Stomach (tissue), 4 donors: ENCODE results near the gene CTIF.

Source experiments
- EP300 ChIP-seq: sonication (generic); formaldehyde crosslinking; IDR thresholded peaks from one replicate; pipeline ENCODE4 v1.6.1; 2017; ENCODE audit warnings: antibody characterized with exemption
- POLR2A ChIP-seq, 4 donors: fragments of 450-650 bp; IDR thresholded peaks; one replicate each; pipeline ENCODE4 v1.6.1; 2016; ENCODE audit warnings: antibody characterized with exemption in 4 of 4, control low read depth in 2 of 4, mild to moderate bottlenecking in 1 of 4, moderate library complexity in 1 of 4
- POLR2AphosphoS5 ChIP-seq, 3 donors: sonication (generic); formaldehyde crosslinking; IDR thresholded peaks; one replicate each; pipeline ENCODE4 v1.6.1; 2016; ENCODE audit warnings: antibody characterized with exemption in 3 of 3
- TF ChIP-seq, protein P1 (sequence below), 7 experiments: fragments of 450-650 bp in 4 of 7; fragments of 200-600 bp in 3 of 7; sonication (generic) in 3 of 7; IDR thresholded peaks; one replicate each; pipeline ENCODE4 v1.5.1; 2016 to 2019; ENCODE audit warnings: antibody characterized with exemption in 7 of 7, control low read depth in 2 of 7, mild to moderate bottlenecking in 1 of 7

- TF ChIP-seq, protein P1, sequence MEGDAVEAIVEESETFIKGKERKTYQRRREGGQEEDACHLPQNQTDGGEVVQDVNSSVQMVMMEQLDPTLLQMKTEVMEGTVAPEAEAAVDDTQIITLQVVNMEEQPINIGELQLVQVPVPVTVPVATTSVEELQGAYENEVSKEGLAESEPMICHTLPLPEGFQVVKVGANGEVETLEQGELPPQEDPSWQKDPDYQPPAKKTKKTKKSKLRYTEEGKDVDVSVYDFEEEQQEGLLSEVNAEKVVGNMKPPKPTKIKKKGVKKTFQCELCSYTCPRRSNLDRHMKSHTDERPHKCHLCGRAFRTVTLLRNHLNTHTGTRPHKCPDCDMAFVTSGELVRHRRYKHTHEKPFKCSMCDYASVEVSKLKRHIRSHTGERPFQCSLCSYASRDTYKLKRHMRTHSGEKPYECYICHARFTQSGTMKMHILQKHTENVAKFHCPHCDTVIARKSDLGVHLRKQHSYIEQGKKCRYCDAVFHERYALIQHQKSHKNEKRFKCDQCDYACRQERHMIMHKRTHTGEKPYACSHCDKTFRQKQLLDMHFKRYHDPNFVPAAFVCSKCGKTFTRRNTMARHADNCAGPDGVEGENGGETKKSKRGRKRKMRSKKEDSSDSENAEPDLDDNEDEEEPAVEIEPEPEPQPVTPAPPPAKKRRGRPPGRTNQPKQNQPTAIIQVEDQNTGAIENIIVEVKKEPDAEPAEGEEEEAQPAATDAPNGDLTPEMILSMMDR (IDR thresholded peaks at IDR 0.05), result no peak
- TF ChIP-seq POLR2A (IDR thresholded peaks at IDR 0.05) (no peak), POLR2AphosphoS5 (IDR thresholded peaks at IDR 0.05) (no peak), EP300 (no peak)
Measured at GRCh38 chr18:48620071-48620470, 81.2 kb downstream of the CTIF start.
